HG03064 (cell line): ENCODE data around the gene RNF215.

ENCODE experiments used
- ATAC-seq: cut with Tn5 transposase; IDR thresholded peaks from one replicate; pipeline ENCODE4 v1.9.1; 2021; ENCODE audit warnings: low read depth; ENCODE audit not compliant: unreplicated experiment

The RNF215 gene

GRCh38 chr22:30334646-30335045 is 52.6 kb downstream of the RNF215 start:
- no peak for ATAC-seq

- no peak for ATAC-seq
Measured at GRCh38 chr22:30333707-30334087, 53.5 kb downstream of the RNF215 start.

- no peak for ATAC-seq
Measured at GRCh38 chr22:30332994-30333706, 54.1 kb downstream of the RNF215 start.

- no peak for ATAC-seq
Measured at GRCh38 chr22:30332551-30332950, 54.7 kb downstream of the RNF215 start.
